GM19438 (cell line): ENCODE results near the gene PPP2R3A.

Experiments used
- ATAC-seq: cut with Tn5 transposase; IDR thresholded peaks from one replicate; pipeline ENCODE4 v1.9.1; 2021; ENCODE audit warnings: low read depth; ENCODE audit not compliant: unreplicated experiment

Gene PPP2R3A

GRCh38 chr3:136018876-136019275 is 53.3 kb downstream of the PPP2R3A start:
- no peak for ATAC-seq

GRCh38 chr3:136021803-136022202 is 56.3 kb downstream of the PPP2R3A start:
- ATAC-seq = no peak

- no peak for ATAC-seq
Measured at GRCh38 chr3:136022529-136023263, 57.2 kb downstream of the PPP2R3A start.

- no peak for ATAC-seq
Measured at GRCh38 chr3:136023264-136023978, 57.9 kb downstream of the PPP2R3A start.

- ATAC-seq = no peak
Measured at GRCh38 chr3:136036306-136036705, 70.8 kb downstream of the PPP2R3A start.

GRCh38 chr3:136038668-136039067 is 73.1 kb downstream of the PPP2R3A start:
- no peak for ATAC-seq

- no peak for ATAC-seq
Measured at GRCh38 chr3:136042608-136043221, 77.2 kb downstream of the PPP2R3A start.

- no peak for ATAC-seq
Measured at GRCh38 chr3:136044980-136045745, 79.6 kb downstream of the PPP2R3A start.

GRCh38 chr3:136048068-136048467 is 82.5 kb downstream of the PPP2R3A start:
- no peak for ATAC-seq

- no peak for ATAC-seq
Measured at GRCh38 chr3:136050250-136050649, 84.7 kb downstream of the PPP2R3A start.

- no peak for ATAC-seq
Measured at GRCh38 chr3:136055491-136055890, 90.0 kb downstream of the PPP2R3A start.

- no peak for ATAC-seq
Measured at GRCh38 chr3:136067211-136067610, 101.7 kb downstream of the PPP2R3A start.

- ATAC-seq = no peak
Measured at GRCh38 chr3:136068708-136069107, 103.2 kb downstream of the PPP2R3A start.

- ATAC-seq = no peak
Measured at GRCh38 chr3:136069933-136070332, 104.4 kb downstream of the PPP2R3A start.

- ATAC-seq = no peak
Measured at GRCh38 chr3:136070334-136070733, 104.8 kb downstream of the PPP2R3A start.

GRCh38 chr3:136070953-136071949 is 105.7 kb downstream of the PPP2R3A start:
- ATAC-seq = no peak

- no peak for ATAC-seq
Measured at GRCh38 chr3:136074546-136075170, 109.1 kb downstream of the PPP2R3A start.

- no peak for ATAC-seq
Measured at GRCh38 chr3:136075218-136075808, 109.8 kb downstream of the PPP2R3A start.

- no peak for ATAC-seq
Measured at GRCh38 chr3:136075811-136076210, 110.3 kb downstream of the PPP2R3A start.
